K562 (cell line): Measurements from ENCODE around the gene RTL10.

Source experiments
- DACH1 ChIP-seq: fragments of 450-650 bp; IDR thresholded peaks from 2 replicates; pipeline ENCODE4 v1.6.1; 2018; ENCODE audit not compliant: partially characterized antibody
- FOXK1 ChIP-seq: sonication (generic); formaldehyde crosslinking; IDR thresholded peaks from 2 replicates; pipeline ENCODE4 v1.8.0; 2022; ENCODE audit warnings: missing genetic modification reagents, mild to moderate bottlenecking, borderline replicate concordance
- POLR2G ChIP-seq: fragments of 200-400 bp; formaldehyde crosslinking; IDR thresholded peaks from 2 replicates; pipeline ENCODE4 v1.6.1; 2017; ENCODE audit warnings: low read depth, mild to moderate bottlenecking, antibody characterized with exemption, low read length, moderate library complexity
- YY1 ChIP-seq, 3 experiments: IDR thresholded peaks; 2 replicates each; pipeline ENCODE4 v1.6.1; 2011; ENCODE audit warnings: low read length in 2 of 3, mild to moderate bottlenecking in 2 of 3, moderate library complexity in 2 of 3, borderline replicate concordance in 1 of 3, control low read depth in 1 of 3, low read depth in 1 of 3; ENCODE audit not compliant: insufficient read depth in 3 of 3, insufficient replicate concordance in 2 of 3, control insufficient read depth in 1 of 3, insufficient read length in 1 of 3; ENCODE audit errors: extremely low read depth in 1 of 3
- ZBTB8A ChIP-seq: fragments of 450-650 bp; IDR thresholded peaks from 2 replicates; pipeline ENCODE4 v1.6.1; 2018; ENCODE audit warnings: mild to moderate bottlenecking, moderate library complexity; ENCODE audit not compliant: partially characterized antibody
- TF ChIP-seq, protein P1 (sequence below), 3 experiments: IDR thresholded peaks in 2 of 3; conservative IDR thresholded peaks in 1 of 3; 2 replicates each; pipeline ENCODE4 v1.5.1; 2011 to 2012; ENCODE audit warnings: low read length in 3 of 3, mild to moderate bottlenecking in 3 of 3, control low read depth in 2 of 3, improper control_type of control experiment in 1 of 3, inconsistent platforms in 1 of 3, low read depth in 1 of 3, mixed read lengths in 1 of 3, moderate library complexity in 1 of 3; ENCODE audit not compliant: insufficient read depth in 2 of 3

DNA sequence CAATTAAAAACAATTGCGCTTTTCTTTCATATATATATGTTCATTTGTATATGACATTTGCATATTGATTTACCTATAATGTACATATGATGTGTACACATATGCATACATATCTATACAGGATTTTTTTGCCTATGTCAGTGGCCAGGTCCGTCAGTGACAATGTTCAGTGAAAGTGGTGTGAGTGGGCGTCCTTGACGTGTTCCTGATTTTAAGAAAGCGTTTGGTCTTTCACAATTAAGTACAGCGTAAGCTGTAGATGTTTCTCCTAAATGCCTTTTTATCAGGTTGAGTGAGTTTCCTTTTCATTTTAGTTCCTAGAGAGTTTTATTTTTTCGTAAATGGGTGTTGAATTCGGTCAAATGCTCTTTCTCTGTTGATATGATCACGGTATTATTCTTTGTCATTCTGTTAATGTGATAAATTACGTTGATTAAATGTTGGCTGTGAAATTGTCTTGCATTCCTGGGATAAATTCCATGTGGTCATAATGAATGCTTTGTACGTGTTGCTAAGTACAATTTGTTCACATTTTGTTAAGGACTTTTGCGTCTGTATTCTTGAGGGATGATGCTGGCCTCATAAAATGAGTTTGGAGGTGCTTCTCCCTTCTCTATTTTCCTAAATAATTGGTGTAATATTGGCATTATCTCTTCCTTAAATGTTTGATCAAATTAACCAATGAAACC lies 10.6 kb upstream of the RTL10 start:
- TF ChIP-seq ZBTB8A (no peak), YY1 (IDR thresholded peaks at IDR 0.05; ENCODE audit: borderline replicate concordance in 1 of 3, control insufficient read depth in 1 of 3, extremely low read depth in 1 of 3, insufficient read depth in 3 of 3, insufficient read length in 1 of 3, insufficient replicate concordance in 2 of 3, low read depth in 1 of 3, low read length in 2 of 3) (no peak), FOXK1 (CRISPR knock-in tag) (no peak), POLR2G (no peak), DACH1 (no peak)
- TF ChIP-seq, protein P1, sequence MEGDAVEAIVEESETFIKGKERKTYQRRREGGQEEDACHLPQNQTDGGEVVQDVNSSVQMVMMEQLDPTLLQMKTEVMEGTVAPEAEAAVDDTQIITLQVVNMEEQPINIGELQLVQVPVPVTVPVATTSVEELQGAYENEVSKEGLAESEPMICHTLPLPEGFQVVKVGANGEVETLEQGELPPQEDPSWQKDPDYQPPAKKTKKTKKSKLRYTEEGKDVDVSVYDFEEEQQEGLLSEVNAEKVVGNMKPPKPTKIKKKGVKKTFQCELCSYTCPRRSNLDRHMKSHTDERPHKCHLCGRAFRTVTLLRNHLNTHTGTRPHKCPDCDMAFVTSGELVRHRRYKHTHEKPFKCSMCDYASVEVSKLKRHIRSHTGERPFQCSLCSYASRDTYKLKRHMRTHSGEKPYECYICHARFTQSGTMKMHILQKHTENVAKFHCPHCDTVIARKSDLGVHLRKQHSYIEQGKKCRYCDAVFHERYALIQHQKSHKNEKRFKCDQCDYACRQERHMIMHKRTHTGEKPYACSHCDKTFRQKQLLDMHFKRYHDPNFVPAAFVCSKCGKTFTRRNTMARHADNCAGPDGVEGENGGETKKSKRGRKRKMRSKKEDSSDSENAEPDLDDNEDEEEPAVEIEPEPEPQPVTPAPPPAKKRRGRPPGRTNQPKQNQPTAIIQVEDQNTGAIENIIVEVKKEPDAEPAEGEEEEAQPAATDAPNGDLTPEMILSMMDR (IDR thresholded peaks at IDR 0.05 in 2 of 3, conservative IDR thresholded peaks at IDR 0.05 in 1 of 3; ENCODE audit: insufficient read depth in 2 of 3, low read depth in 1 of 3, low read length in 3 of 3) = no peak
